GM19238 (cell line): ENCODE results near the gene CMKLR1.

Experiments used
- DNase-seq: peaks from one replicate; pipeline ENCODE4 v3.0.0; 2011; ENCODE audit warnings: low spot score; ENCODE audit not compliant: insufficient read length

Gene CMKLR1, protein sequence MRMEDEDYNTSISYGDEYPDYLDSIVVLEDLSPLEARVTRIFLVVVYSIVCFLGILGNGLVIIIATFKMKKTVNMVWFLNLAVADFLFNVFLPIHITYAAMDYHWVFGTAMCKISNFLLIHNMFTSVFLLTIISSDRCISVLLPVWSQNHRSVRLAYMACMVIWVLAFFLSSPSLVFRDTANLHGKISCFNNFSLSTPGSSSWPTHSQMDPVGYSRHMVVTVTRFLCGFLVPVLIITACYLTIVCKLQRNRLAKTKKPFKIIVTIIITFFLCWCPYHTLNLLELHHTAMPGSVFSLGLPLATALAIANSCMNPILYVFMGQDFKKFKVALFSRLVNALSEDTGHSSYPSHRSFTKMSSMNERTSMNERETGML

GRCh38 chr12:108338915-108339657 lies at the start of gene CMKLR1:
TSS of gene CMKLR1 (minus strand) at chr12:108339311. CDS start at chr12:108293591, 45,720 bp downstream.
- no peak for DNase-seq

- no peak for DNase-seq
These were observed 48.7 kb upstream of the CMKLR1 start for GRCh38 chr12:108387771-108388170.

DNA sequence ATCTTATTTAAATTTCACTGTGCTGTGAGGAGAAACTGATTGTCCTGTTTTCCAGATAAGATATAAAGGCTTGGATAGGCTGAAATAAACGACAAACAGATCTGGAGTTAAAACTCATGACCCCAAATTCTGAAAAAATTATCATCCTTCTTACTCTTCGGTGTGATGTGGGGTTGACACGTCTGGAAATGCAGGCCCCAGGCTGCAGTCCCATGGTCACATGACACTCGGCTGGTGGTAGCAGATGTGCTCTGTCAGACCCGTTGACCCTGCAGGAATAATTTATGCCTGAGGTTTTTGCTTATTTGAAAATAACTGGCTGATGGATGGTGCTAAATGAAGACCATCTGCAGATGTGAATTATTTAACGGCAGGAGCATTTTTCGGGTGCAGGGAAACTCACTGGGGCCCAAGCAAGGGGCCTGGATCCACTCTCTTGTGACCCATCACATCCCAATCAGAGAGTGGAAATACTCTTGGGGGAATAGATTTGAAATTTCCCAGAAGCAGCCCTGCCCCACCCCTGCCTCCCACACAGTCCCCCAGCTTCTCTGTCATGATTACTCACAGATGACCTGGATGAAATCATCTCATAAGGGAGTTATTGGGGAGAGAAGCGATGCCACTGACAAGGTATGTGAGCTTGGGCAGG lies 47.7 kb upstream of the CMKLR1 start:
- no peak for DNase-seq

DNA sequence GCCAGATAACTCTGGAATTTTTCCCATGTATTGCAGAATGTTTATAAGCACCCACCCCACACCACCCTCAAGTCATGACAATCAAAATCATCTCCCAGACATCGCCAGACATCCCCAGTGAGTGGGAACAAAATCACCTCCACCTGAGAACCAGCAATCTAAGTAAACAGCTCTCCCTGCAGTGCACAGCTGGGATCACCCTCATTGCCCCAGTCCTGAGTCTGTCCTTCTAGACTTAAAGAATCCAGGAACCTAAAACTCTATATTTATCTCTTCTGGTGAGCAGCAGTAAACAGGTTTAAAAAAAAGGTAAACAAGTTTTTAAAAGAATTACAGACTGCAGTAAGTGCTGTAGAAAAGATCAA lies 43.3 kb upstream of the CMKLR1 start:
- DNase-seq = no peak

DNA sequence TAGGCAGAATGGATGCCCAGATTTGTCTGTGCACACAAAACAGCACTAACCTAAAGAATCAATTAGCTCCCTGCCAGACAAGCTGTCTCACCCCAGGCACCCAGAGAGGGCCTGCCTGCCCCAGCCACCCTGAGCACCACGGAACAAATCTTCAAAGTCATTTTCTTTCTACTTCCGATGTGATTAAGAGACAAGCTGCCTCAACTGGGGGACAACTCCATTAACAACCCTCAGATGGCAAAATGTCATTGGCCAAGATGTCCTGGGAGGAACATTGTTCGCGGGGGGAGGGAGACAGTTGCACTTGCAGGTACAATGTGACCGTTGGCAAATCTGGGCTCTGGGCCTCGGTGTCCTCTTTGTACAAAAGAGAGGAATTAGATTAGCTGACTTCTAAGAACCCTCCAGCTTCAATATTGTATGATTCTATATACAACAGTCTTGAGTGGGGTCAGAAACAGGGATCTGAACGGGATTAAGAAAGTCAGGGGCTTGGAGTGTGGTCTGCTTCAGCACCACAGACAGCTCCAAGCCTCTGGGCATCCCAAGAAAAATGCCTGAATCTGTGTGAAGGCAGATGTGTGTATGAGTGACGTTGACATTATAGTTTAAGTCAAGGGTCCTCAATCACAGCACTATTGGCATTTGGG lies 42.8 kb upstream of the CMKLR1 start:
- no peak for DNase-seq

DNA sequence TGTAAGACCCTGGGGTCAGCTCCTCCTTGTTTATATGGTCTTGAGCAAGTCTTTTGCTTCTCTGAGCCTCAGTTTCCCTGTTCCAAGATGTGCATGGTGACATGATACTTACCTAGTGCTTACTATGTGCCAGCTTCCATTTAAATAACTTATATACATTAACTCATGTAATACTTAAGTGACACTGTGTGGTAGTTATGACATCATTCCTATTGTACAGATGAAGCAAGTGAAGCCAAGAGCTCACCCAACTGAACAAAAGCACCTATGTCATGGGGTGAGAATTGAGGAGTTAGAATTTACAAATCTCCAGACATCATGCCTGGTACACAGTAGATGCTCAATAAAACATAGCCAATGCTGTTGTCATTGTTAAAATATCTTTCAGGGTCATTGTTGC lies 41.3 kb upstream of the CMKLR1 start:
- no peak for DNase-seq

DNA sequence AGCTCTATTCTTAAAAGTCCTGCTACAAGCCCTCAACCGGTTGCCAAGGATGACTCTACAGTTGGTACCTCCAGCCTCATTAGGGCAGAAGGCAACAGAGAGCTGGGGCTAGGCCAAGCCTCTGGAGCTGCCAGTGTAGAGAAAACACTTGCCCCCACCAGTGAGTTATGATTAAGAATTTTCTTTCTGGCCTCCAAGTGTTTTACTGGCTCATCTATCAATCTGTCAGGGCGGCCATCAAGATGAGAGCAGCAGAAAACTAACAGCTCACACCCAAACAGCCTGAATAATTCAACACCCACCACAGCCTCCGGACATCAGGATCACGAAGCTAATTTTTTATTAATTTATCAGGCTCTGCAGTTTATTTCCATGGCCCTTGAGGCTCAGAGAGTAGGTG lies 40.7 kb upstream of the CMKLR1 start:
- no peak for DNase-seq

DNA sequence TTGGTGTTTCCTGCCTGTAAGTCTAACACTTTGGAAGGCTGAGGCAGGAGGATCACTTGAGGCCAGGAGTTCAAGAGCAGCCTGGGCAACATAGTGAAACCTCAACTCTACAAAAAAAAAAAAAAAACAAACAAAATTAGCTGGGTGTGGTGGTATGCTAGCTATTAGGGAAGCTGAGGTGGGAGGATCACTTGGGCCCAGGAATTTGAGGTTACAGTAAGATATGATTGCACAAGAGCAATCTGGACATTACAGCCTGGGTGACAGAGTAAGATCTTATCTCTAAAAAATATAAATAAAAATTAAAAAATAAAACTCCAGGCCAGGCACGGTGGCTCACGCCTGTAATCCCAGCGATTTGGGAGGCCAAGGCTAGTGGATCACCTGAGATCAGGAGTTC lies 39.8 kb upstream of the CMKLR1 start:
- DNase-seq = no peak

DNA sequence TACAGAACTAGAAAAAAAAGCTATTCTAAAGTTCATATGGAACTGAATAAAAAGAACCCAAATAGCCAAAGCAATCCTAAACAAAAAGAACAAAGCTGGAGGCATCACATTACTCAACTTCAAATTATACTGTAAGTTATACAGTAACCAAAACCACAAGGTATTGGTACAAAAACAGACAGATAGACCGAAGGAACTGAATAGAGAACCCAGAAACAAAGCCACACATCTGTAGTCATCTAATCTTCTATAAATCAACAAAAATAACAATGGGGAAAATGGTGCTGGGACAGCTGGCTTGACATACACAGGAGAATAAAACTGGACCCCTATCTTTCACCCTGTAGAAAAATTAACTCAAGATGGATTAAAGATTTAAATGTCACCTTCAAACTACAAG lies 38.1 kb upstream of the CMKLR1 start:
- no peak for DNase-seq

- no peak for DNase-seq
These were observed 37.0 kb upstream of the CMKLR1 start for GRCh38 chr12:108375986-108376663.

DNA sequence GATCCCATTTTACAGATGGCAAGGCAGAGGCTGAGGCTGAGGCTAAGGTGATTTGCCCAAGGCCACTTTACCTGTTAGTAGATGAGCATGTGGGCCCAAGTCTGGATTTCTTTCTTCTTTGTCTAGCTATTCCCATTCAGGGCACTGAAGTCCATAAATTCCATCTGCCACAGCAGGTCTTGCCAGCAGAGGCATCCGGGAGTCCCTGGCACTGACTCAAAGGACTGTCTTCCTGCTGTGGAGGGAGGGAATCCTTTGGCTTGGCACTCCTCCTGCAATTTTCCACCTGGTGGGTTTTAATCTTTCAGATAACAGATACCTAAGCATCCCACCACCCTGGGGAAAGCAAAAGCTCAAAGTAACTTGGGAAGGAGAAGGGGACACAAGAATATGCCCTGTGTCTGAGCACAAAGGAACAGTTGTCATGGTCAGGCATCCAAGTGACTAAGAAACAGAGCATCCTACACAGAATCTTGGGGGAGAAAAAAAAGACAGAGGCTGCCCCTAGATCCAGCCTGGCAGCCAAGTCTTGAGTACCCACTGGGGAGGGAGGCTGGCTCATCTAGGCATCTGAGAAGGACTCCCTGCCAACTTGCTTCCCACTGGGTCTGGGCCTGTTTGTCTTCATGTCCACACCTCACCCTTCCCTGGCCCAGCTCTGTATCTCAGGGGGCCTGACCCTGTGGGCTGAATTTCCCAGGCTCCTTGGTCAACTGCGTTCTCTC lies 35.6 kb upstream of the CMKLR1 start:
- DNase-seq = no peak

GRCh38 chr12:108373111-108373510 lies 34.0 kb upstream of the CMKLR1 start:
- no peak for DNase-seq

GRCh38 chr12:108371801-108372344 lies 32.8 kb upstream of the CMKLR1 start:
- no peak for DNase-seq

DNA sequence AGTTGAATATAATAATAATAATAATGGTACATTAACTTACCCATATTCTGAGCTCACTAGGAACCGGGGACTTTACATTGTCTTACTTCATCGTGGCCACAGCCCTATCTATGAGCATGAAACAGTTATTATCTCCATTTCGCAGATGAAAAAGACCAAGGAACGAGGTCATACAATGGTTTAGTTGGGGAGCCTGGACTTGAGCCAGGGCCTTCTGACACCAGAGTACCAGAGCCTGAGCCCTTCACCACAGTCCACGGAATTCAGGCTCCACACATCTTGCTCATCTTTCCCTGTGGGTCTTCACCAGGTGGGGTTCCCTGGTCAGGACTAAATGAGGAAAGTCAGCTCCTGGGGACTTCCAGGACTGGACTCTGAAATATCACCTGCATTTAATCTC lies 31.3 kb upstream of the CMKLR1 start:
- no peak for DNase-seq

- DNase-seq = no peak
These were observed 30.8 kb upstream of the CMKLR1 start for GRCh38 chr12:108369736-108370396.

DNA sequence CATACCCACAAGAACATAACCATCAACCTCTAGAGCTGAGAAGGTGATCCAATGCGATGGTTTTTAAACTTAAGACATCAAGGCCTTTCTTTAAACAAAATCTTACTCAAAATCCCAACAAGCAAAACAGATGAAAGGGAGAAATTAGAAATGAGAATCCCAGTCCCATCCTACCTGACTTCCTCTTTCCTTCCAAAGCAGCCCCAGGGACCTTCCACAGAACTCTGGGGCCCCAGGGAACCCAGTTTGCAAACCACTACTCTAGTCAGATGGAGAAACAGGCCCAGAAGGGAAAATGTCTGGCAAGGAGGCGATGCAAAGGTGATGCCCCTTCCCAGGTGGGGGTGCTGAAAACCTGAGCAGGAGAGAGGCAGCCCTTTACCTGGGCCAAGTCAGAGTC lies 29.0 kb upstream of the CMKLR1 start:
- DNase-seq = no peak

- DNase-seq = no peak
These were observed 28.3 kb upstream of the CMKLR1 start for GRCh38 chr12:108367436-108367835.

- no peak for DNase-seq
These were observed 26.2 kb upstream of the CMKLR1 start for GRCh38 chr12:108365324-108365723.

GRCh38 chr12:108364879-108365278 lies 25.8 kb upstream of the CMKLR1 start:
- DNase-seq = no peak

GRCh38 chr12:108363565-108363964 lies 24.5 kb upstream of the CMKLR1 start:
- DNase-seq = no peak
